PC-3 (cell line): ENCODE results near the gene CCR1. TPM values are rescaled to one million over a fixed set of nuclear protein-coding genes. Genes with fewer than 3 reads are reported as not detected.

ENCODE experiments used
- ATAC-seq: fragments of 200-7000 bp; cut with Tn5 transposase; 2 replicates; pipeline ENCODE4 v1.9.1; 2020; ENCODE audit warnings: mild to moderate bottlenecking, moderate library complexity
- BruUV-seq: library from RNA; stranded (reverse); fragments of 400-500 nt; replicated peaks from 2 replicates; lab custom pipeline; 2021; lab: Mats Ljungman, UMichigan
- CTCF ChIA-PET: fragments of 300-600 bp; sonication (Branson Sonifier 250); formaldehyde crosslinking; loops from one replicate; lab custom pipeline; 2022; ENCODE audit warnings: antibody characterized with exemption; lab: Charles Lee
- POLR2A ChIA-PET: fragments of 300-600 bp; sonication (Branson Sonifier 250); formaldehyde crosslinking; loops from one replicate; lab custom pipeline; 2022; ENCODE audit warnings: antibody characterized with exemption; ENCODE audit not compliant: unreplicated experiment; lab: Charles Lee
- DNase-seq: peaks from one replicate; pipeline ENCODE4 v3.0.0-alpha.2; 2015
- H2AFZ ChIP-seq: fragments of 300-600 bp; sonication (generic); 2 replicates; pipeline ENCODE4 v1.6.0; 2016; ENCODE audit warnings: antibody characterized with exemption, low read length
- H3F3A ChIP-seq: fragments of 300-600 bp; sonication (generic); one replicate; pipeline ENCODE4 v1.6.0; 2017; ENCODE audit warnings: antibody characterized with exemption, low read length, control low read depth, mild to moderate bottlenecking; ENCODE audit not compliant: unreplicated experiment
- H3K27ac ChIP-seq: fragments of 300-600 bp; sonication (generic); 2 replicates; pipeline ENCODE4 v1.5.1; 2016; ENCODE audit warnings: mild to moderate bottlenecking, low read length
- H3K27me3 ChIP-seq: fragments of 300-600 bp; sonication (generic); 2 replicates; pipeline ENCODE4 v1.6.1; 2016; ENCODE audit warnings: low read length, mixed read lengths
- H3K36me3 ChIP-seq: fragments of 300-600 bp; sonication (generic); 2 replicates; pipeline ENCODE4 v1.6.1; 2016; ENCODE audit warnings: low read depth, mixed run types, low read length, mixed read lengths
- H3K4me1 ChIP-seq: fragments of 300-600 bp; sonication (generic); 2 replicates; pipeline ENCODE4 v1.5.1; 2016; ENCODE audit warnings: low read length; ENCODE audit not compliant: insufficient read depth
- H3K4me2 ChIP-seq: fragments of 300-600 bp; sonication (generic); 2 replicates; pipeline ENCODE4 v1.6.0; 2016; ENCODE audit warnings: low read length
- H3K4me3 ChIP-seq: fragments of 300-600 bp; sonication (generic); 2 replicates; pipeline ENCODE4 v1.5.1; 2016; ENCODE audit warnings: mild to moderate bottlenecking, low read length, mixed read lengths
- H3K79me2 ChIP-seq: fragments of 300-600 bp; sonication (generic); 2 replicates; pipeline ENCODE4 v1.6.1; 2017; ENCODE audit warnings: low read length, mixed read lengths
- H3K9ac ChIP-seq: fragments of 300-600 bp; sonication (generic); 2 replicates; pipeline ENCODE4 v1.6.0; 2016; ENCODE audit warnings: mild to moderate bottlenecking, low read length
- H3K9me2 ChIP-seq: fragments of 300-600 bp; sonication (generic); replicated peaks from 2 replicates; pipeline ENCODE4 v1.6.1; 2016; ENCODE audit warnings: mixed run types, low read length, mixed read lengths
- H3K9me3 ChIP-seq: fragments of 300-600 bp; sonication (generic); 2 replicates; pipeline ENCODE4 v1.6.1; 2016; ENCODE audit warnings: low read length, mixed read lengths
- H4K20me1 ChIP-seq: fragments of 300-600 bp; sonication (generic); 2 replicates; pipeline ENCODE4 v1.6.1; 2016; ENCODE audit warnings: low read length, mixed read lengths
- CTCF ChIP-seq: fragments of 300-600 bp; sonication (generic); conservative IDR thresholded peaks from 2 replicates; pipeline ENCODE4 v1.5.1; 2017; ENCODE audit warnings: antibody characterized with exemption, low read depth, mild to moderate bottlenecking, low read length
- EZH2 ChIP-seq: fragments of 300-600 bp; sonication (generic); IDR thresholded peaks from one replicate; pipeline ENCODE4 v1.6.1; 2017; ENCODE audit warnings: antibody characterized with exemption, mild to moderate bottlenecking, low read length; ENCODE audit not compliant: unreplicated experiment
- EZH2phosphoT487 ChIP-seq: fragments of 300-600 bp; sonication (generic); IDR thresholded peaks from 2 replicates; pipeline ENCODE4 v1.6.1; 2018; ENCODE audit warnings: mild to moderate bottlenecking, antibody characterized with exemption, low read length, borderline replicate concordance
- intact Hi-C: fragments of 100-400 bp; cut with micrococcal nuclease; formaldehyde crosslinking; loops from 2 replicates; pipeline ENCODE4 v1.9.0; 2023
- total RNA-seq: library from RNA; depleted of rRNA; stranded (reverse); fragments of >200 nt; gene quantifications from 2 replicates; pipeline ENCODE4 v1.2.3, GENCODE V29; 2014

CCR1 gene
- total RNA-seq, 1 experiment from 2014 or later: 0.15 TPM

DNA sequence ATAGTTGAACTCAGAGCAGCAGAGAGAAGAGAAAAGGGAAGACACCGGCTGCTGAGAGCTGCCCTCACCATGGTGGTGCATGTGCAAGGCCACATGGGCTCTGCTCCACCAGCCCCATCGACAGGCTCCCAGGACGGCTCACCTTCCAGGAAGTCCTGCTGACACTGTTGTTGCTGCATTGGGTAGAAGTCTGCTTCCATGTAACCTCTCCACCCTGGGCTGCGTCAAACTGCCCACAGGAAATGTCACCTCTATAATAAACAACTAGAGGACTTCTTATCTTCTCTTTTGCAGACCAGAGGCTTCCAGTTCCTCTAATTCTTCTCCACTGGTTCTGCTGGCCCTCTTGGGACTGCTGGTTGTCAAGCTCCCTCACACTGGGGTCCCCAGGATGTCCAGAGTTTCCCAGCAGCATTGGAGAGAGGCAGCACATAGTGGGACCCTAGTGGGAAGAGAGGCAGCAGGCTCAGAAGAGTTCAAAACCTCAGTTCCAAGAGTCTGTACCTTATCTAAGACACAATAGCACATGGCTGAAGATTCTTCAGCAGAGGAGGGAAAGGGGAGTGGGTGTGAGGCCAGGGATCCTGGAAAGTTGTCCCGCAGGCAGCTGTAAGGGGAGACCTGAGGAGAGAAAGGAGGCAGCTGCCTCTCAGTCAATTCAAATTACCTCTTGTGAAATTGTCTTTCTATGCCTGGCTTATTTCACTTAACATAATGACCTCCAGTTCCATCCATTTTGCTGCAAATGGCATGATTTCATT, 28.4 kb upstream of the CCR1 start:
- ATAC-seq (no peak), DNase-seq (no peak)
- H2AFZ ChIP-seq: no peak overlapping the region
- no peak overlapping the region for H3K27ac ChIP-seq
- no peaks in the 10 kb centered on the region for H4K20me1 ChIP-seq
- no peaks in the 10 kb centered on the region for H3K9me3 ChIP-seq
- BruUV-seq: no TSS peak
- ChIA-PET POLR2A (no interaction called here), CTCF (no interaction called here)
- no peak overlapping the region for H3K4me2 ChIP-seq
- H3F3A ChIP-seq: no peaks in the 10 kb centered on the region
- no peaks in the 10 kb centered on the region for H3K79me2 ChIP-seq
- H3K4me3 ChIP-seq: no peak overlapping the region
- no peaks in the 10 kb centered on the region for H3K27me3 ChIP-seq
- H3K36me3 ChIP-seq: no peaks in the 10 kb centered on the region
- intact Hi-C loops: no loop called here
- no peak overlapping the region for H3K9ac ChIP-seq
- 0 out of 2 replicates have a peak, but pooled peaks cover 6% of the 10 kb centered on the region for H3K9me2 ChIP-seq
- peaks cover 14% of the 10 kb centered on the region for H3K4me1 ChIP-seq
- no peak for TF ChIP-seq EZH2
- no peak for TF ChIP-seq CTCF
- no peak for TF ChIP-seq EZH2phosphoT487

DNA sequence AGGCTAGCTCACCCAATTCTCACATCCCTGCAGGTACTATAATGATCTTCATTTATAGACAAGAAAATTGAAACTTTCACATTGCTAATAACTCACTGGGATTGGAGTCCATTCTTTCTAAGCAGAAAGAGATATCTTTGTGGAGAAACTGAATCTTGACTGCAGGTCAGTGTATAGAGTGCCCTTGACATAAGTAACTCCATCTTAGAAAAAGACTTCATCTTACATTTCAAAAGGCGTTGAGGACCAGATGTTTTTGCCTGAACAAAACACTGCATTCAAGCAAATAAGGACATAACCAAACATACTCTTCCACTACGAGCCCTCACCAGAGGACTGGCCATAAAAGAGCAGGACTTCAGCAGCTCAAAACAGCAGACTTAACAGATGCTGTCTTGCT, 27.3 kb upstream of the CCR1 start:
- no TSS peak for BruUV-seq
- Histone ChIP-seq H3K4me2 (no peak overlapping the region), H3K27me3 (no peaks in the 10 kb centered on the region), H3K27ac (no peak overlapping the region), H3K9me3 (no peaks in the 10 kb centered on the region), H3K4me3 (no peak overlapping the region), H3K79me2 (no peaks in the 10 kb centered on the region), H3K9ac (no peak overlapping the region), H3K9me2 (0 out of 2 replicates have a peak, but pooled peaks cover 6% of the 10 kb centered on the region), H4K20me1 (no peaks in the 10 kb centered on the region), H3K4me1 (peaks cover 7% of the 10 kb centered on the region), H2AFZ (no peak overlapping the region), H3K36me3 (no peaks in the 10 kb centered on the region), H3F3A (no peaks in the 10 kb centered on the region)
- no peak for TF ChIP-seq EZH2phosphoT487
- no peak for TF ChIP-seq EZH2
- TF ChIP-seq CTCF: no peak
- DNase-seq (no peak), ATAC-seq (no peak)
- POLR2A ChIA-PET: no interaction called here
- intact Hi-C loops: no loop called here
- CTCF ChIA-PET: no interaction called here

DNA sequence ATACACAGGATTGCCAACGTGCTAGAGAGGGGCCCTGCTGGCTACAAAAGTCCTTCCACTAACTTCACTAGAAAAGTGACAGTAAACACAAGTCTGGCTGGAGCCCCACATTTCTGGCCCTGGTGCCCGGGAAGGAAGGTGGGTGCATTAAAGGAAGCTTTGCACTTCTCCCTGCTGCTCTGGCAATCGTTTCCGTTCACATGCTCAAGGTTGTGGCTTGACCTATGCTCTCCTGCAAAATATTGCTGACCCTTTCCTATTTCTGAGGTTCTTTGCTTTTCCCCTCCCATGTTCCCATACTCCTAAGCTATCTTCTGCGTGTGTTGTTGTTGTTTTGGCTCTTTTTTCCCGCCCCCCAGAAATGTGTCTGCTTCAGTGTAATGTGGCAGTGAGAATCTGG, 25.1 kb upstream of the CCR1 start:
- CTCF ChIA-PET: no interaction called here
- H3K27me3 ChIP-seq: no peaks in the 10 kb centered on the region

More for the DNA sequence above, 25.1 kb upstream of the CCR1 start:
- Histone ChIP-seq H3K27ac (no peak overlapping the region), H3F3A (no peaks in the 10 kb centered on the region), H3K79me2 (no peaks in the 10 kb centered on the region), H3K4me1 (peaks cover 8% of the 10 kb centered on the region), H2AFZ (no peak overlapping the region), H3K36me3 (no peaks in the 10 kb centered on the region), H3K9ac (no peak overlapping the region), H4K20me1 (no peaks in the 10 kb centered on the region), H3K4me2 (no peak overlapping the region), H3K4me3 (no peak overlapping the region), H3K9me3 (no peaks in the 10 kb centered on the region), H3K9me2 (0 out of 2 replicates have a peak, but pooled peaks cover 6% of the 10 kb centered on the region)
- ATAC-seq: no peak
- no TSS peak for BruUV-seq
- TF ChIP-seq EZH2phosphoT487: no peak
- TF ChIP-seq CTCF: no peak
- no peak for TF ChIP-seq EZH2
- intact Hi-C loops: no loop called here
- DNase-seq: no peak
- POLR2A ChIA-PET: no interaction called here
